Measurements from ENCODE around the gene HMG20A.

HMG20A gene

GRCh38 chr15:77525907-77526594, 105.4 kb downstream of the HMG20A start:
- no peak for DNase-seq

GRCh38 chr15:77526595-77527163, 106.0 kb downstream of the HMG20A start:
- DNase-seq, result no peak

- DNase-seq, result no peak
These were observed 106.6 kb downstream of the HMG20A start for GRCh38 chr15:77527164-77527778.

- DNase-seq, result no peak
These were observed 107.1 kb downstream of the HMG20A start for GRCh38 chr15:77527831-77528231.

GRCh38 chr15:77528290-77528967, 107.7 kb downstream of the HMG20A start:
- no peak for DNase-seq

GRCh38 chr15:77528968-77529319, 108.3 kb downstream of the HMG20A start:
- DNase-seq, result no peak

- no peak for DNase-seq
These were observed 108.9 kb downstream of the HMG20A start for GRCh38 chr15:77529394-77530159.

- no peak for DNase-seq
These were observed 109.9 kb downstream of the HMG20A start for GRCh38 chr15:77530576-77530975.

- no peak for DNase-seq
These were observed 110.7 kb downstream of the HMG20A start for GRCh38 chr15:77531191-77532000.

GRCh38 chr15:77532067-77532710, 111.5 kb downstream of the HMG20A start:
- DNase-seq, result no peak

- no peak for DNase-seq
These were observed 112.2 kb downstream of the HMG20A start for GRCh38 chr15:77532846-77533245.

- DNase-seq, result no peak
These were observed 113.1 kb downstream of the HMG20A start for GRCh38 chr15:77533578-77534430.

All from amniotic stem cell (primary cell).